HEK293 (cell line): Measurements from ENCODE around the gene APBB2.

ENCODE experiments used
- CTCF ChIA-PET: fragments of 350-600 bp; formaldehyde crosslinking; extraction: SDS; loops from one replicate; lab custom pipeline; 2021; ENCODE audit warnings: antibody characterized with exemption; lab: Yijun Ruan, JAX
- POLR2A ChIA-PET: fragments of 300-600 bp; formaldehyde crosslinking; extraction: SDS; loops from one replicate; lab custom pipeline; 2020; ENCODE audit warnings: antibody characterized with exemption, inconsistent platforms; lab: Yijun Ruan, JAX
- H3K27ac ChIP-seq: fragments of 200-500 bp; sonication (Bioruptor generic); 2 replicates; pipeline ENCODE4 v1.5.1; 2014; ENCODE audit warnings: low read depth, low read length, control low read depth, inconsistent platforms; ENCODE audit errors: extremely low read depth
- H3K36me3 ChIP-seq, 2 experiments: fragments of 200-500 bp in 1 of 2; sonication (Bioruptor generic) in 1 of 2; 1 replicate in 1 of 2; 2 replicates in 1 of 2; pipeline ENCODE4 v1.5.1; 2014 to 2017; ENCODE audit warnings: inconsistent platforms in 2 of 2, low read length in 2 of 2; ENCODE audit not compliant: control insufficient read depth in 2 of 2, insufficient read depth in 1 of 2
- H3K4me1 ChIP-seq: fragments of 200-500 bp; sonication (Bioruptor generic); 2 replicates; pipeline ENCODE4 v1.5.1; 2014; ENCODE audit warnings: mild to moderate bottlenecking, low read length, inconsistent platforms; ENCODE audit not compliant: control insufficient read depth, insufficient read depth
- H3K4me3 ChIP-seq: 2 replicates; pipeline ENCODE4 v1.5.1; 2011; ENCODE audit warnings: low read depth, mild to moderate bottlenecking, control low read depth, low read length, moderate library complexity
- H3K9me3 ChIP-seq: fragments of 200-500 bp; sonication (Bioruptor generic); 2 replicates; pipeline ENCODE4 v1.5.1; 2014; ENCODE audit warnings: low read depth, low read length, inconsistent platforms; ENCODE audit not compliant: control insufficient read depth, insufficient read depth
- FEZF1 ChIP-seq: fragments of 450-650 bp; formaldehyde crosslinking; IDR thresholded peaks from 2 replicates; pipeline ENCODE4 v1.5.1; 2016; ENCODE audit warnings: missing biosample characterization, missing genetic modification characterization
- GFI1B ChIP-seq: fragments of 450-650 bp; formaldehyde crosslinking; IDR thresholded peaks from 2 replicates; pipeline ENCODE4 v1.5.1; 2016; ENCODE audit warnings: missing biosample characterization, missing genetic modification characterization
- GLIS1 ChIP-seq: fragments of 450-650 bp; formaldehyde crosslinking; IDR thresholded peaks from 2 replicates; pipeline ENCODE4 v1.5.1; 2016; ENCODE audit warnings: missing biosample characterization, missing genetic modification characterization
- KLF16 ChIP-seq: fragments of 450-650 bp; formaldehyde crosslinking; IDR thresholded peaks from 2 replicates; pipeline ENCODE4 v1.5.1; 2017; ENCODE audit warnings: missing biosample characterization, missing genetic modification characterization
- KLF17 ChIP-seq: fragments of 450-650 bp; formaldehyde crosslinking; IDR thresholded peaks from 2 replicates; pipeline ENCODE4 v1.5.1; 2016; ENCODE audit warnings: missing biosample characterization, missing genetic modification characterization
- PATZ1 ChIP-seq: fragments of 450-650 bp; formaldehyde crosslinking; IDR thresholded peaks from 2 replicates; pipeline ENCODE4 v1.5.1; 2016; ENCODE audit warnings: missing biosample characterization, missing genetic modification characterization
- PRDM1 ChIP-seq: fragments of 450-650 bp; formaldehyde crosslinking; IDR thresholded peaks from 2 replicates; pipeline ENCODE4; 2016; ENCODE audit warnings: missing biosample characterization, missing genetic modification characterization
- SP7 ChIP-seq: fragments of 450-650 bp; formaldehyde crosslinking; IDR thresholded peaks from 2 replicates; pipeline ENCODE4 v1.5.1; 2016; ENCODE audit warnings: missing biosample characterization, missing genetic modification characterization
- ZBTB20 ChIP-seq: fragments of 450-650 bp; formaldehyde crosslinking; IDR thresholded peaks from 2 replicates; pipeline ENCODE4 v1.5.1; 2016; ENCODE audit warnings: missing biosample characterization, missing genetic modification characterization
- ZBTB49 ChIP-seq: fragments of 450-650 bp; formaldehyde crosslinking; IDR thresholded peaks from 2 replicates; pipeline ENCODE4 v1.5.1; 2016; ENCODE audit warnings: missing biosample characterization, missing genetic modification characterization, low read depth
- ZNF155 ChIP-seq: fragments of 450-650 bp; formaldehyde crosslinking; IDR thresholded peaks from 2 replicates; pipeline ENCODE4 v1.5.1; 2016; ENCODE audit warnings: missing biosample characterization, missing genetic modification characterization
- ZNF221 ChIP-seq: fragments of 450-650 bp; formaldehyde crosslinking; IDR thresholded peaks from 2 replicates; pipeline ENCODE4 v1.5.1; 2017; ENCODE audit warnings: missing biosample characterization, missing genetic modification characterization, borderline replicate concordance
- ZNF302 ChIP-seq: fragments of 450-650 bp; formaldehyde crosslinking; IDR thresholded peaks from 2 replicates; pipeline ENCODE4 v1.5.1; 2016; ENCODE audit warnings: missing biosample characterization, missing genetic modification characterization, low read depth
- ZNF362 ChIP-seq: fragments of 450-650 bp; formaldehyde crosslinking; IDR thresholded peaks from 2 replicates; pipeline ENCODE4 v1.5.1; 2016; ENCODE audit warnings: missing biosample characterization, missing genetic modification characterization
- ZNF433 ChIP-seq: fragments of 450-650 bp; formaldehyde crosslinking; IDR thresholded peaks from 2 replicates; pipeline ENCODE4 v1.5.1; 2016; ENCODE audit warnings: missing biosample characterization, missing genetic modification characterization, low read depth
- ZNF501 ChIP-seq: fragments of 450-650 bp; formaldehyde crosslinking; IDR thresholded peaks from 2 replicates; pipeline ENCODE4 v1.5.1; 2016; ENCODE audit warnings: missing biosample characterization, missing genetic modification characterization
- ZNF529 ChIP-seq: fragments of 450-650 bp; formaldehyde crosslinking; IDR thresholded peaks from 2 replicates; pipeline ENCODE4 v1.5.1; 2017; ENCODE audit warnings: missing genetic modification characterization, missing biosample characterization; ENCODE audit not compliant: insufficient replicate concordance
- ZNF639 ChIP-seq: fragments of 450-650 bp; formaldehyde crosslinking; IDR thresholded peaks from 2 replicates; pipeline ENCODE4 v1.5.1; 2016; ENCODE audit warnings: missing biosample characterization, missing genetic modification characterization
- ZNF670 ChIP-seq: fragments of 450-650 bp; formaldehyde crosslinking; IDR thresholded peaks from 2 replicates; pipeline ENCODE4 v1.5.1; 2016; ENCODE audit warnings: missing biosample characterization, missing genetic modification characterization, low read depth
- ZNF776 ChIP-seq: fragments of 450-650 bp; formaldehyde crosslinking; IDR thresholded peaks from 2 replicates; pipeline ENCODE4 v1.5.0; 2017; ENCODE audit warnings: missing biosample characterization, missing genetic modification characterization, borderline replicate concordance

The APBB2 gene

GRCh38 chr4:41122775-41123174 lies 91.6 kb downstream of the APBB2 start:
- Histone ChIP-seq H3K9me3 (no peaks in the 10 kb centered on the region), H3K4me1 (peaks cover 5% of the 10 kb centered on the region), H3K36me3 (no peaks in the 10 kb centered on the region), H3K4me3 (no peak overlapping the region), H3K27ac (no peak overlapping the region)
- TF ChIP-seq KLF16 (tag by site-specific recombination) (no peak), KLF17 (tag by site-specific recombination) (no peak), ZBTB20 (tag by site-specific recombination) (no peak), PATZ1 (tag by site-specific recombination) (no peak), ZNF776 (tag by site-specific recombination) (no peak), ZBTB49 (no peak), ZNF639 (no peak), ZNF433 (tag by site-specific recombination) (no peak), FEZF1 (no peak), PRDM1 (tag by site-specific recombination) (no peak), ZNF670 (tag by site-specific recombination) (no peak)
- CTCF ChIA-PET = interaction anchor here (0.7 kb wide), 1 partner anchor 81 kb away, joined by 4 read pairs; no protein-coding TSS in a partner anchor
- POLR2A ChIA-PET = no interaction called here

GRCh38 chr4:41122309-41122708 lies 92.0 kb downstream of the APBB2 start:
- Histone ChIP-seq H3K4me1 (peaks cover 5% of the 10 kb centered on the region), H3K9me3 (no peaks in the 10 kb centered on the region), H3K36me3 (no peaks in the 10 kb centered on the region)
- POLR2A ChIA-PET = no interaction called here
- TF ChIP-seq ZNF155 (tag by site-specific recombination) (no peak), ZNF221 (tag by site-specific recombination) (no peak), KLF16 (tag by site-specific recombination) (no peak), ZNF529 (no peak), PRDM1 (tag by site-specific recombination) (no peak), ZNF302 (tag by site-specific recombination) (no peak), GFI1B (tag by site-specific recombination) (no peak), ZNF501 (tag by site-specific recombination) (no peak), GLIS1 (tag by site-specific recombination) (no peak), ZNF362 (tag by site-specific recombination) (no peak), SP7 (no peak)
- TF ChIP-seq, all 188 proteins: peak for 0
- CTCF ChIA-PET = no interaction called here
- H3K4me3 ChIP-seq = no peak overlapping the region
- H3K27ac ChIP-seq = no peak overlapping the region
